Uterus (tissue), 2 donors: ENCODE measurements around the gene ADAMTS18.

Experiments used
- POLR2A ChIP-seq, 2 donors: fragments of 450-650 bp; IDR thresholded peaks; one replicate each; pipeline ENCODE4 v1.6.1; 2016; ENCODE audit warnings: antibody characterized with exemption in 2 of 2, mild to moderate bottlenecking in 1 of 2, moderate library complexity in 1 of 2
- TF ChIP-seq, protein P1 (sequence below), 4 experiments: fragments of 200-600 bp in 2 of 4; fragments of 450-650 bp in 2 of 4; sonication (generic) in 2 of 4; IDR thresholded peaks; one replicate each; pipeline ENCODE4 v1.5.1; 2016 to 2019; ENCODE audit warnings: antibody characterized with exemption in 4 of 4, mild to moderate bottlenecking in 2 of 4, moderate library complexity in 1 of 4

DNA sequence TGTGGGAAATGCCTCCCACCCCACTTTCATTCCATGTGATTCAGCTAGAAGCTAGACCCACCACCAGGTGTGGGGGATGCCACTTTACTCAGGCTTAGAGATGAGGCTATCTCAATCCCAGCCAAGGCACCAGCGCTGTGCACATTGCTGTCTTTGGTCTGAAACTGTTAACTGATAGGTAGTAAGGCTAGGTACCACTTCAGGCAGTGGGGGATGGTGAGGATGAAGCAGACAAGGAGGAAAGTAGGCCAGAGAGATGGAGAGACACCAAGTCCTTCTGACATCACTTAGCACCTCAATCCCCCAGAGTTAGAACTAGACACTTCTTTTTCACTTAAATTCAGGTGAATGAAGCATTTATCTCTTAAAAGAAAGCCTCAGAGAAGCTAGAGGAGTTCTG lies 35.8 kb downstream of the ADAMTS18 start:
- TF ChIP-seq, protein P1, sequence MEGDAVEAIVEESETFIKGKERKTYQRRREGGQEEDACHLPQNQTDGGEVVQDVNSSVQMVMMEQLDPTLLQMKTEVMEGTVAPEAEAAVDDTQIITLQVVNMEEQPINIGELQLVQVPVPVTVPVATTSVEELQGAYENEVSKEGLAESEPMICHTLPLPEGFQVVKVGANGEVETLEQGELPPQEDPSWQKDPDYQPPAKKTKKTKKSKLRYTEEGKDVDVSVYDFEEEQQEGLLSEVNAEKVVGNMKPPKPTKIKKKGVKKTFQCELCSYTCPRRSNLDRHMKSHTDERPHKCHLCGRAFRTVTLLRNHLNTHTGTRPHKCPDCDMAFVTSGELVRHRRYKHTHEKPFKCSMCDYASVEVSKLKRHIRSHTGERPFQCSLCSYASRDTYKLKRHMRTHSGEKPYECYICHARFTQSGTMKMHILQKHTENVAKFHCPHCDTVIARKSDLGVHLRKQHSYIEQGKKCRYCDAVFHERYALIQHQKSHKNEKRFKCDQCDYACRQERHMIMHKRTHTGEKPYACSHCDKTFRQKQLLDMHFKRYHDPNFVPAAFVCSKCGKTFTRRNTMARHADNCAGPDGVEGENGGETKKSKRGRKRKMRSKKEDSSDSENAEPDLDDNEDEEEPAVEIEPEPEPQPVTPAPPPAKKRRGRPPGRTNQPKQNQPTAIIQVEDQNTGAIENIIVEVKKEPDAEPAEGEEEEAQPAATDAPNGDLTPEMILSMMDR (IDR thresholded peaks at IDR 0.05): no peak
- no peak for TF ChIP-seq POLR2A (IDR thresholded peaks at IDR 0.05)
